Measurements from ENCODE around the gene CLIP1.

Gene CLIP1

GRCh38 chr12:122243965-122244364 is 178.5 kb downstream of the CLIP1 start:
- no peak overlapping the region for H3K4me3 ChIP-seq (ENCODE audit: low read depth, low read length)
- TF ChIP-seq, protein P1, sequence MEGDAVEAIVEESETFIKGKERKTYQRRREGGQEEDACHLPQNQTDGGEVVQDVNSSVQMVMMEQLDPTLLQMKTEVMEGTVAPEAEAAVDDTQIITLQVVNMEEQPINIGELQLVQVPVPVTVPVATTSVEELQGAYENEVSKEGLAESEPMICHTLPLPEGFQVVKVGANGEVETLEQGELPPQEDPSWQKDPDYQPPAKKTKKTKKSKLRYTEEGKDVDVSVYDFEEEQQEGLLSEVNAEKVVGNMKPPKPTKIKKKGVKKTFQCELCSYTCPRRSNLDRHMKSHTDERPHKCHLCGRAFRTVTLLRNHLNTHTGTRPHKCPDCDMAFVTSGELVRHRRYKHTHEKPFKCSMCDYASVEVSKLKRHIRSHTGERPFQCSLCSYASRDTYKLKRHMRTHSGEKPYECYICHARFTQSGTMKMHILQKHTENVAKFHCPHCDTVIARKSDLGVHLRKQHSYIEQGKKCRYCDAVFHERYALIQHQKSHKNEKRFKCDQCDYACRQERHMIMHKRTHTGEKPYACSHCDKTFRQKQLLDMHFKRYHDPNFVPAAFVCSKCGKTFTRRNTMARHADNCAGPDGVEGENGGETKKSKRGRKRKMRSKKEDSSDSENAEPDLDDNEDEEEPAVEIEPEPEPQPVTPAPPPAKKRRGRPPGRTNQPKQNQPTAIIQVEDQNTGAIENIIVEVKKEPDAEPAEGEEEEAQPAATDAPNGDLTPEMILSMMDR (IDR thresholded peaks at IDR 0.05; ENCODE audit: low read depth, low read length, missing control alignments) = no peak
- no peak for DNase-seq (ENCODE audit: low read depth)

- H3K4me3 ChIP-seq (ENCODE audit: low read depth, low read length) = no peak overlapping the region
- DNase-seq (ENCODE audit: low read depth) = no peak
- TF ChIP-seq, protein P1 (IDR thresholded peaks at IDR 0.05; ENCODE audit: low read depth, low read length, missing control alignments) = no peak
These were observed 183.6 kb downstream of the CLIP1 start for GRCh38 chr12:122238861-122239260.

GRCh38 chr12:122235741-122236140 is 186.7 kb downstream of the CLIP1 start:
- DNase-seq (ENCODE audit: low read depth) = no peak
- TF ChIP-seq, protein P1 (IDR thresholded peaks at IDR 0.05; ENCODE audit: low read depth, low read length, missing control alignments) = no peak
- H3K4me3 ChIP-seq (ENCODE audit: low read depth, low read length) = no peak overlapping the region

GRCh38 chr12:122232691-122233090 is 189.8 kb downstream of the CLIP1 start:
- no peak for DNase-seq (ENCODE audit: low read depth)
- TF ChIP-seq, protein P1 (IDR thresholded peaks at IDR 0.05; ENCODE audit: low read depth, low read length, missing control alignments) = no peak
- H3K4me3 ChIP-seq (ENCODE audit: low read depth, low read length) = no peak overlapping the region

GRCh38 chr12:122230798-122231197 is 191.7 kb downstream of the CLIP1 start:
- H3K4me3 ChIP-seq (ENCODE audit: low read depth, low read length) = no peak overlapping the region
- no peak for DNase-seq (ENCODE audit: low read depth)
- TF ChIP-seq, protein P1 (IDR thresholded peaks at IDR 0.05; ENCODE audit: low read depth, low read length, missing control alignments) = no peak

DNA sequence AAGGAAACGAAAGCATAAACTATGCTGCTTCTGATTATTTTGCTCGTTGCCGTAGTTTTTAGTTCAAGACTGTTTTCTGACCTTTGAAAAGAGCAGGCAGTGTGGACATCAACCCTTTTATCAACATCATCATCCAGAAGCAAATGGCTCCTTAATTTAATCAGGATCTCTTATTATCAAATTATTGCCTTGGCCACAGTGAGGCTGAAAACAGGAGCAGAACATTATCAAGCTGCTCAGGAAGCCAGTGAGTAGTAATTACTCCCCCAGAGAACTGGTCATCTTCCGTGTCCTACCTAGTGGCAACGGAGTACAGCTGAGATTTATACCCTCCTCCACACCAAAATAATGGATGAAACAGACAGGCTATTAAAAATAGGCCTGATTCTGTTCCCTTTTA is 194.4 kb downstream of the CLIP1 start:
- no peak for DNase-seq (ENCODE audit: low read depth)
- H3K4me3 ChIP-seq (ENCODE audit: low read depth, low read length) = no peak overlapping the region
- TF ChIP-seq, protein P1 (IDR thresholded peaks at IDR 0.05; ENCODE audit: low read depth, low read length, missing control alignments) = no peak

DNA sequence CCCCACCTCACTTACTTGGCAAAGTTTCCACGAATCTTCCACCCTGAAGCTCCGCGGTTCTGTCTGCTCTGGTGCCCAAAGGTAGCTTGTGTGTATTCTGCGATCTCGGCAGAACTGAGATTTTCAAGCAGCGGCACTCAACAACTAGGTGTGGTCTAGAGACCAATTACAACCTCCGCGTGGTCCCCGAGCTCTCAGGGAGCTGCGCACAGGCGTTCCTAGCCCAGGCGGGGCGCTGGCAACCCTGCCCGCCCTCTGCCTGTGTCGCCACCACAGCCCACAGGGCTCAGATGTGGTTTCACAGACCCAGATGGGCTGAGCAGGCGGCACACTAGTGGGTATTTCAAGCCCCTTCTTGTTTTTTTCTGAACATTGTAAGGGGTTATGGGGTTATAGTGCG is 195.1 kb downstream of the CLIP1 start:
- TF ChIP-seq, protein P1 (IDR thresholded peaks at IDR 0.05; ENCODE audit: low read depth, low read length, missing control alignments) = no peak
- DNase-seq (ENCODE audit: low read depth) = no peak
- no peak overlapping the region for H3K4me3 ChIP-seq (ENCODE audit: low read depth, low read length)

Data from GM12864 (cell line).